Measurements from ENCODE around the gene EBPL.

EBPL gene

GRCh38 chr13:49670828-49671227, 20.5 kb downstream of the EBPL start:
- DNase-seq, result no peak

GRCh38 chr13:49669735-49670309, 21.5 kb downstream of the EBPL start:
- DNase-seq, result peak; percentile 64

DNA sequence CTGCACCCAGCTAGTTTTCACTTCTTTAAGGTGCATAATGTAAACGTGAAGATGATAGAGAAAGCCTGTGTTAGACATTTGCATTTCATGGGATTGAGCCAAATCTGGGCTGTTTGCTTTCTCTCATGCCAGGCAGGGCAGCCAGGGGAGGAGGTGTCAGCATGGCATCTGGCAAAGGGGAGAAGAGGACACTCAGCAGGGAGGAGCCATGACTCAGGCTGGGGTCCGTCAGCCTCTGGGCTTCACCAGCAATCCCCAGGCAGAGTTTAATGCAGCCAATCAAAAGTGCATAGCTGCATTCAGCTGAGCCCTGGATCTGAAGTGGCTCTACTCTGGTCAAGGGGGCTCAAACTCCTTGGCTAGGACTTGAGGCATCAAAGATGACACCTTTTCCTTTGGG, 23.5 kb downstream of the EBPL start:
- no peak for DNase-seq

GRCh38 chr13:49664606-49665005, 26.7 kb downstream of the EBPL start:
- DNase-seq, result no peak

- no peak for DNase-seq
These were observed 34.0 kb downstream of the EBPL start for GRCh38 chr13:49657241-49657641.

- no peak for DNase-seq
These were observed 35.4 kb downstream of the EBPL start for GRCh38 chr13:49655906-49656305.

DNA sequence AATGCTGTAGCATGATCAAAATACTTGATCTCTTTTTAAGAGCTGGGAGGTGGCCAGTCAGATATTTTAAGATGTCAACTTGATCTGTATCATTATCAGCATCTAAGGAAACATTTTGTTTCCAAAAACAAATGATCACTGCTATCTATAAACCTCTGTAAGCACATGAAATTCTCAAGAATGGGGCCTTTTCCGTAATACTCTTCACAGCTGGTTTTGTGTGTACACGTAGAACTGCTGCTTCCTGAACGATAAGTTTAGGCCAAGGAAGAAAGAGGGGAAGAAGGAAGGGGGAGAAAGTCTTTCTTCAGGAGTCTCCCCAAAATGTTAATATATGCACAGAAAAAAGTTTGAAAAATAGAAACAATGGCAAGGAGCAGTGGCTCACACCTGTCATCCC, 37.3 kb downstream of the EBPL start:
- DNase-seq, result no peak

- DNase-seq, result no peak
These were observed 37.8 kb downstream of the EBPL start for GRCh38 chr13:49653478-49653877.

DNA sequence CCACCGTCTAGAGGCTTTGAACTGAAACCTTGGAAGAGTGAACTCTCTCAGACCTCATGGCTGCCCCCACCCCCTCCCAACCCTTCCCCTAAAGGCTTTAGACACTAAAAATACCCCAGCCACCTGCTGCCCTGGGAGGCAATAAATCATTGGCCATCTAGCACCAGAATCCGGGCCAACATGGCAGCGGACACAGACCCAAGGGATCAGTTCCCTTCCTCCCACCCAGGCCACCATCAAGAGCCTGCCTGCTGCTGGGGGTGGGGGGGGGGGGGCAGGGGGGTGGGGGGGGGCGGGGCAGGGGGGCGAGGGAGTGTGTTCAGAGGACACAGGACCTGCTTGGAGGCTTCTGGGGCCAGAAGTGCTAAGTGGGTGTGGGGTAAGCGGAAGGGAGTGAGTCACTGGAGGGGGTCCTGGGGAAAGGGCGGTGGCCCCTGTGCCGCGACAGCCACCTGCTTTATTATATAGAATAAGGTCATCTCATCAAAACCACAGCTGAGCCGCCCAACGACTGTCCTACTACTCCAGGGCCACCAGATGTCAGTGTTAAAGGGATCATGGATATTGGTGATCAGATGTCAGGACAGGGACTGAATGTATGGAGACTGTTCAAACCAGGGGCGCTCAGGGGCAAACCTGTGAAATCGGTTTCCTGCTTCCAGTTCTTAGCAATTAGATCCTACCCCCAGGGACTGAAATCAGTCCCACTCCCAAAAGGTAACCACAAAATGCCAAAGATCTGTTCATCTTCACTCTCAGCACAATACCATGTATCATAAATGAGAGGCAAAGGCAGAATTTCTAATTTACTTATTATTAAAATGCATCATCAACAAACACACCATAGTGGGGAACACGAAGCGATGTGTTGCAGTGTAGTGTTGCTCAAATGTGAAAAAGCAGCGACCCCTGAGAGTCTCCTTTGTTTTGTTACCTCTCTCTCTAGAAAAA, 38.7 kb downstream of the EBPL start:
- DNase-seq, result no peak

GRCh38 chr13:49651570-49652354, 39.5 kb downstream of the EBPL start:
- DNase-seq, result no peak

DNA sequence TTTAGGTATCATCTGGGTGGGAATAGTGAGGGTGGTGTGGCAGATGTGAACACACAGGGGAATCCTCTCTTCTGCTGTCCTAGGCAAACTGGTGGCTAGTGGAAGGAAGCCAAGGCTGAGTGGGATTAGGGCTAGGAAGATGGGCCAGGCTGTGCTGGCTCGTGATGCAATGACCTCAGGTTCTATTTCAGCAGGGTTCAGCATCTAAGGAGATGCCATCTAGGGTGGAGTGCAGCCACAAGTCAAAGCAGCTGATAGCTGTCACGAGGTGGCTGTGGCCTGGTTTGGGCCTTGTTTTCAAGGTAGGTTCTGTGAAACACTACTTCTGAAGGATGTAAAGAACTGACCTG, 41.3 kb downstream of the EBPL start:
- DNase-seq, result no peak

- DNase-seq, result no peak
These were observed 41.9 kb downstream of the EBPL start for GRCh38 chr13:49649244-49649962.

DNA sequence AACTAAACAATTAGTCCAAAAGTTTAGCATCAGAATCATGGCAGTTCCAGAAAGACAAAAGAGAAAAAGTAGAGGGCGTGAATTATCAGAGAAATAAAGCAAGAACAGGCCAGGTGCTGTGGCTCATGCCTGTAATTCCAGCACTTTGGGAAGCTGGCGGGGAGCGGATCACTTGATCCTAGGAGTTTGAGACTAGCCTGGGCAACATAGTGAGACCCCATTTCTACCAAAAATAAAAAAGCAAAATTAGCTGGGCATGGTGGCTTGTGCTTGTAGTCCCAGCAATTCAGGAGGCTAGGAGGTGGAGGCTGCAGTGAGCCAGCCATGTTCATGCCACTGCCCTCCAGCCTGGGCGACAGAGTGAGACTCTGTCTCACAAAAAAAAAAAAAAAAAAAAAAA, 44.6 kb downstream of the EBPL start:
- DNase-seq, result no peak

DNA sequence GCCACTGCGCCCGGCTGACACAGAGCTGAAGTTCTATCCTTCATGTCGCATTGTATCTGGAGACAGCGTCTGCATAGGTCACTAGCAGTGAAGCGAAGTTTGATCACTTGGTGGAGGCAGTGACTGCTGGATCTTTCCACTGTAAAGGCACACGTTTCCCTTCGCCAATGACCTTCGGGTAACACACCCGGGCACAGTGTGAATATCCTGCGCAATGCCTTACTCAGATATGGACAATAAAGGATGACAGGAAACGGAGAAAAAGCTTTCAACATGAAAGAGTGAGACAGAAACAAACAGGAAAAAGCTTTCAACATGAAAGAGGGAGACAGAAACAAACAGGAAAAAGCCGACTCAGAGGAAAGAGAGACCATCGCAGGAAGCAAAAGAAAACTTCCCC, 45.8 kb downstream of the EBPL start:
- no peak for DNase-seq

DNA sequence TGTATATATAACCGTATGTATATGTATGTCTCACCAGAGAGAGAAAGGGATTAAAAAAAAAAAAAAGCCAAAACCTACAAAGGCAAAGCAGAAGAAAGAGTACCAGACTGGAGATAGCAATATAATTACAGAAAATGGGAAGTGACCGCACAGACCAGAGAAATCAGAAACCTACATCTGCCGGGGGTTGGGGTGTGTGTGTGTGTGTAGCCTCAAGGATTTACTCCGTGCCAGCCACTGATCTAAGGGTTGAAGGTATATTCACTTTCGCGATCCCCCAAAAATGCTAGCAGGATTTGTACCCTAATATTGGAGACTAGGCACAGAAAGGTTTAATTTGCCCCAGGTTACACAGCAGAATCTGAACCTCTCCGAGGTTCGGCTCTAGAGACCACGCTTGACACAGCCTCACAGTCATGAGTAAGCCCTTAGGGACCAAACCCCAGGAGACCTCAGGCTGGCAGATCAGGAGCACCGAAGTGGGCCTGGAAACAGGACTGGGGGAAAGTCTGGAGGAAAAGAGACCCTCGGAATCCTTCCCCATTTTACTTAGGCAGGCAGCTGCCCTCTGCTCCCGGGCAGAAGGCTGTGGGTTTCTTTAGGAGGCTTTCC, 48.1 kb downstream of the EBPL start:
- no peak for DNase-seq

- DNase-seq, result no peak
These were observed 49.4 kb downstream of the EBPL start for GRCh38 chr13:49641801-49642291.

- no peak for DNase-seq
These were observed 52.6 kb downstream of the EBPL start for GRCh38 chr13:49638744-49639072.

DNA sequence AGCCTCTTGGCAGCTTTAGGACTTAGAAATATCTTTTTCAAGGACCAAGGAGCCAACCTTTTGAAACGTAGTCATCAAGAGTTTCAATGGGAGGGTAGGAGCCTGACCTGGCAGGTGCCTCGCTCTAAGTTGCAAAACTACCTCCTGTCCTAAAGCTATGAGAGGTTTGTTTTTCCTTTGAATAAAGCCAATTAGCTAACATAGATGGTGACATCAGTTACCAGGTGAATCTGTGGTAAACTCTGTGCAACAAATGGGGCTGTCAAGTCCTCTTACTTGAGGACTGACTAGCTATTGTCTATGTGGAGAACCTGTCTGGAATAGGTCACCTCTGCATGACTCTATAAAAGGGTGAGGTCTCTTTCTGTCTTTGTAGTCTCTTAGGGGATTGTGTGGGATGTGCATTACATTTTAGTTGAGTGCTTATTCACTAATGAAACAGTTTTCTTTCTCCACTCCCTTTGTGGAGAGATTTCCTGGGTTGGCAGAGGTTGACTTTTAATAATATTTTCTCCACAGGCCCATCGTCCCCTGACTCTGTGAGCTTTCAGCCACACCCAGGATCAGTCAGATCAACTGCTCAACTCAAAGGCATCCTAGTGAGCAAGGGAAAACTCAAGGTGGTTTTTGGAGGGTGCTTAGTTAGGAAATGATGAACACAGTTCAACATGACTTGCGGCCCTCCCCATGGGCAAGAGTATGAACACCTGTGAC, 53.1 kb downstream of the EBPL start:
- no peak for DNase-seq

DNA sequence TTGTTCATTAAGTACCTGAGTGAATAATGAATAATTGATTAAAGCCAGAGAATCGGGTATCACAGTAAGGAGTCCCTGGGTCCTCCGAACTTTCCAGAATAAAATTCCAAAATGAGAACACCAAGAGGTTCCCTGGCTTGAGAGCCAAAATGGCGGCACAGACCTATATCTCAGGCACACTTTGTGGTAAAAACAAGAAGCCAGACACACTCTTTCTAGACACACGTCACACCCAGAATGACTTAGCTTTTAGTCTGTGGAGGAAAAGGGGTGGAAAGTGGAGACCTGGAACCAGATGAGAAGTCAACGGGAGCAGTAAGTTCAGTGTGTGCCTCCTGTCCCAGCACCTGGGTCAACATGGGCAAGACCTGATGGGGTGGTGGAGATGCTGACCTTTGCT, 54.6 kb downstream of the EBPL start:
- no peak for DNase-seq

DNA sequence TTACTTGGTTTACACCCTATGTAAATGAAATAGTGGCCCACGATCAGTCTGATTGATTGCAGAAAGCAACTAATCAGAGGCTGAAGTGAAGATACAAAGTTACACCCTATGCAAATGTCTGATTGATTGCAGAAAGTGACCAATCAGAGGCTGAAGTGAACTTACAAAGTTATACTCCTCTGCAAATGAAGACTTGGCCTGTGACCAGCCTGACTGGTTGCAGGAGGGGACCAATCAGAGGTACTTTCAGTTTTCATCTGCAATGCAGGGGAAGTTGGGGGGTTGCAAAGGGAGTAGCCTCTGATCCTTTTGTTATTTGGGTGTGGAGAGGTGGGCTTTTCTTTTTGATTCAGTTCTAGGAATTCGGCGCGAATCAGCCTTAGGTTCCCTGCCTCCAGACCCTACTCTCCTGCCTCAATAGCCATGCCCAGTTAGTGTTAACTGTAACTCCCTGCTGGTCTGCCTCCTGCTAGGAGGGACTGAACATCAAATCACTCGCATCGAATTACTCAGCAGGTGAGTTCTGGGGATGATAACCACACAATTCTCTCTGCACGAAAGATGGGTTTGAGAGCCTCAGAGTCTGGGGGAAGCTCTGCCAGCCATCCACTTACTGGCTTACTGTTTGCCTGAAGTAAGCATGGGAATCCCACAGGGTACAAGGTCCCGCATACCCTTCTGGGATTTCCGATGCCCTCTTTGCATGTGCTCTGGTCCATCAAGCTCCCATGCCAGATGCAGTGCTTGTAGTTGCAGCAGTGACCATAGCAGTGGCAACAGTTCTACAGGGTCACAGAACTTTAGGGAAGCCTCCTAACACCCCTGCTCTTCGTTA, 55.5 kb downstream of the EBPL start:
- DNase-seq, result no peak

- no peak for DNase-seq
These were observed 57.6 kb downstream of the EBPL start for GRCh38 chr13:49633710-49634109.
